Measurements from ENCODE around the gene CUTC. TPM values are rescaled to one million over a fixed set of nuclear protein-coding genes. Genes with fewer than 3 reads are reported as not detected.
A peak's percentile ranks its signal among the peaks of the same experiment; 100 is the strongest.
"Not testable (repeated sequence)": the region's sequence is repeated elsewhere in the genome, so short reads cannot be mapped to it uniquely, and the experiment has no call there.

CUTC gene
- total RNA-seq, 2 donors from 2014 or later = 8.6 to 14.8 TPM

- intact Hi-C loops (cut with DNase I) = no loop called here
- DNase-seq (no peak), ATAC-seq (no peak)
- Histone ChIP-seq H3K36me3 (replicated peaks in 1 of 2; ENCODE audit: insufficient read depth in 1 of 2, low read depth in 2 of 2) (peaks cover 6 to 24% of the 10 kb centered on the region in 2 donors), H3K4me3 (no peak overlapping the region), H3K27ac (no peak overlapping the region), H3K9me3 (no peaks in the 10 kb centered on the region), H3K27me3 (no peaks in the 10 kb centered on the region), H3K4me1 (no peaks in the 10 kb centered on the region)
- WGBS, 2 donors = 57 to 64% methylated on average over 2 of the region's 2 CpGs
- TF ChIP-seq POLR2A (IDR thresholded peaks at IDR 0.05) = no peak
- TF ChIP-seq CTCF (IDR thresholded peaks at IDR 0.05) = no peak
Measured at GRCh38 chr10:99720387-99720786, 11.6 kb upstream of the CUTC start.

GRCh38 chr10:99730026-99730425 lies 2.0 kb upstream of the CUTC start:
- intact Hi-C loops (cut with DNase I) = no loop called here
- Histone ChIP-seq H3K36me3 (replicated peaks in 1 of 2; ENCODE audit: insufficient read depth in 1 of 2, low read depth in 2 of 2) (peaks cover 0 to 5% of the 10 kb centered on the region in 2 donors), H3K27ac (no peak overlapping the region), H3K4me1 (peaks cover 20% of the 10 kb centered on the region), H3K9me3 (no peaks in the 10 kb centered on the region), H3K27me3 (no peaks in the 10 kb centered on the region), H3K4me3 (no peak overlapping the region)
- no peak for ATAC-seq
- TF ChIP-seq CTCF (IDR thresholded peaks at IDR 0.05) (no peak), POLR2A (IDR thresholded peaks at IDR 0.05) (no peak)
- WGBS, 2 donors = 75 to 84% methylated on average over 1 of the region's 1 CpG
- no peak for DNase-seq

DNA sequence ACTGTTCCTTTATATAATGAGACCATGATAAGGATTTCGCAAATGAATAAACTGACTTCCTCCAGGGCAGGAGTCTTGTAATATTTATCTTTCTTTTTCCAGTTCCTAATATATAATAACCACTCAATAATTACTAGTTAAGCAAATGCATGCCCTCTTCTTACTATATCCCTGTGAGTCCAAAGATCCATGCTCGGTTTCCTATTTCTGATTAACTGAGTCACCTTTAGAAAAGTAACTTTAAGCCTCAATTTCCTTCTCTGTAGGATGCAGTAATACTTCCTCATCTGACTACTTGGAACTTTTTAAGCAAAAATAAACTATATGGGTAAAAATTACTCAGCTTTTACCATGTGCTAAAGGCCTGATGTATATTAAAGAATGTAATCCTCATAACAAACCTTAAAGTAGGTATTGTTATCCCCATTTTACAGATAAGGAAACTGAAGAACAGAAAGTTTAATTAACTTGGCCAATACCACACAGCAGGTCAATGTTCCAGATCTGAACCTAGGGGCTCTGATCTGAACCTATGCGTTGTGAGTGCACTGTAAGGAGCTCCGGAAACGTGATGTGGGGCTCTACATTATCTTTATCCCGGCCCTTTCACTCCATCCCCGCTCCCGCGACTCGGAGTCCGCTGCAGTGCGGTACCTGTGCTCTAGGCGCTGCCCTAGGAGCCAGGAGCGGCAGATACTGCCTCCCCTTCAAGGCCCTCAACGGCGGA lies 565 bp upstream of the CUTC start:
- Histone ChIP-seq H3K36me3 (replicated peaks in 1 of 2; ENCODE audit: insufficient read depth in 1 of 2, low read depth in 2 of 2) (peaks cover 0 to 3% of the 10 kb centered on the region in 2 donors), H3K4me1 (peaks cover 20% of the 10 kb centered on the region), H3K27me3 (no peaks in the 10 kb centered on the region), H3K9me3 (no peaks in the 10 kb centered on the region), H3K27ac (peak overlapping the region; percentile 65 to 96 (median 94)), H3K4me3 (peak overlapping the region; percentile 60 to 68)
- 3 to 4% methylated on average over 13 to 16 of the region's 16 CpGs for WGBS, 2 donors
- intact Hi-C loops (cut with DNase I) = no loop called here
- TF ChIP-seq POLR2A (IDR thresholded peaks at IDR 0.05) (no peak), CTCF (IDR thresholded peaks at IDR 0.05) (peak in 1 of 7 experiments; percentile 24)
- no peak for DNase-seq
- ATAC-seq = peak; percentile 24

- Histone ChIP-seq H3K4me3 (no peak overlapping the region), H3K36me3 (replicated peaks in 1 of 2; ENCODE audit: insufficient read depth in 1 of 2, low read depth in 2 of 2) (peaks cover 0 to 2% of the 10 kb centered on the region in 2 donors), H3K27ac (peak overlapping the region in 1 of 4 donors; percentile 4), H3K27me3 (no peaks in the 10 kb centered on the region), H3K9me3 (no peaks in the 10 kb centered on the region), H3K4me1 (peaks cover 20% of the 10 kb centered on the region)
- WGBS, 2 donors = 83 to 85% methylated on average over 8 of the region's 8 CpGs
- TF ChIP-seq POLR2A (IDR thresholded peaks at IDR 0.05) (no peak), CTCF (IDR thresholded peaks at IDR 0.05) (no peak)
- DNase-seq (no peak), ATAC-seq (no peak)
- intact Hi-C loops (cut with DNase I) = no loop called here
Measured at GRCh38 chr10:99733366-99733765, 1.3 kb downstream of the CUTC start.

- H3K4me3 ChIP-seq; intact Hi-C loops (cut with DNase I); ATAC-seq; DNase-seq; H3K9me3 ChIP-seq; H3K27me3 ChIP-seq; H3K36me3 ChIP-seq (replicated peaks in 1 of 2; ENCODE audit: insufficient read depth in 1 of 2, low read depth in 2 of 2); H3K27ac ChIP-seq: not testable (repeated sequence)
- WGBS, 2 donors = 90 to 99% methylated on average over 10 of the region's 10 CpGs
- H3K4me1 ChIP-seq = peaks cover 20% of the 10 kb centered on the region
Measured at GRCh38 chr10:99734111-99734510, 2.1 kb downstream of the CUTC start.
